Ecto neural progenitor cell (in vitro differentiated cells): ENCODE results near the gene CXorf38.

Source experiments
- DNase-seq: peaks from one replicate; pipeline ENCODE4 v3.0.0-alpha.2; 2018; ENCODE audit warnings: low spot score

The CXorf38 gene, protein sequence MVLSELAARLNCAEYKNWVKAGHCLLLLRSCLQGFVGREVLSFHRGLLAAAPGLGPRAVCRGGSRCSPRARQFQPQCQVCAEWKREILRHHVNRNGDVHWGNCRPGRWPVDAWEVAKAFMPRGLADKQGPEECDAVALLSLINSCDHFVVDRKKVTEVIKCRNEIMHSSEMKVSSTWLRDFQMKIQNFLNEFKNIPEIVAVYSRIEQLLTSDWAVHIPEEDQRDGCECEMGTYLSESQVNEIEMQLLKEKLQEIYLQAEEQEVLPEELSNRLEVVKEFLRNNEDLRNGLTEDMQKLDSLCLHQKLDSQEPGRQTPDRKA

DNA sequence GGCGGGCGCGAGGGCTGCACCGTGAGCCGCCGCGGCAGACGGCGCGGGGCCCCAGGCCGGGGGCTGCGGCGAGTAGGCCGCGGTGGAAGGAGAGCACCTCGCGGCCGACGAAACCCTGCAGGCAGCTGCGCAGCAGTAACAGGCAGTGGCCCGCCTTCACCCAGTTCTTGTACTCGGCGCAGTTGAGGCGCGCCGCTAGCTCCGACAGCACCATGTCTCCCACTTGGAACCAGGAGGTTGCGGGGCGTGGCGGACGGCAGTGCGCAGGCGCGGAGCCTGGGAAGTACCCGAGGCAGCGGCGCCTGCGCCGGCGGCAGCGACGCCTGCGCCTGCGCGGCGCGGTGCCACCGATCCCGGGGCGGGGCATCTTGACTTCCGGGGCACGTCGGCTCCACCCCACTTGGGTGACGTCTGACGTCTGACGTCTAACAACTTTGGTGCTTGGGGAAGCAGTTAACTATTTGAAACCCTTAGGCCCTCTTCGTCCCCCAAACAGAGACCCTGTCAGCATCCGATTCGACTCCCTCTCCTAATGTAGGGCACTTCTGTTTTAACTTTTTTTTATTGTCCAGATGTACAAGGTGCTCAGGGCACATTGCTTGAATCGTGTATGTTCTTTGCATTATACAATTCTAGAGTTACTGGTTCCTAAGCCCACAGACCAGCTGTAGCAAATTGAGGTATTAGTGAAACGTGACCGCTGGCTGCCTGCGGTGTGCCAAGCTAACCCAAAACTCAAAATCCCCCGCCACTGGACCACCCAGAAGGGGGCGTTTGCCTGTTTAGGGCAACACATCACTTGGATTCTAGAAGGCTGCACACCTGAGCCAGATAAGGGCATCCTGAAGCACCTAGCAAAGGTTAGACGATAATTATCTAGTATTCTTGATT, at the start of gene CXorf38:
TSS of gene CXorf38 (minus strand) at position 255 of the 891 bp plus-strand sequence. CDS start at position 214, 41 bp downstream.
- DNase-seq: peak; percentile 97

DNA sequence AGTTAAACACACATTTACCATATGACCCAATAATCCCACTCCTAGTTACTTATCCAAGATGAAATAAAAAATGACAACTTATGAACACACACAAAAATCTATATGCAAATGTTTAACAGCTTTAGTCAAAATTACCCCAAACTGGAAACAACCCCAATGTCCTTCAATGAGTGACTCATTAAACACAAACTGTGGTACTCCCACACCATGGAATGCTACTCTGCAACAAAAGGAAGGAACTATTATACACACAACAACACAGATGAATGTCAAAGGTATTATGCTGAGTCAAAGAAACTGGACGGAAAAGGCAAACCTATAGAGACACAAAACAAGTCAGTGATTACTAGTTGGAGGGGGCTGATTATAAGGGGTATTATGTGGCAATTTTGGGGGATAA, 47.4 kb upstream of the CXorf38 start:
- DNase-seq: no peak

DNA sequence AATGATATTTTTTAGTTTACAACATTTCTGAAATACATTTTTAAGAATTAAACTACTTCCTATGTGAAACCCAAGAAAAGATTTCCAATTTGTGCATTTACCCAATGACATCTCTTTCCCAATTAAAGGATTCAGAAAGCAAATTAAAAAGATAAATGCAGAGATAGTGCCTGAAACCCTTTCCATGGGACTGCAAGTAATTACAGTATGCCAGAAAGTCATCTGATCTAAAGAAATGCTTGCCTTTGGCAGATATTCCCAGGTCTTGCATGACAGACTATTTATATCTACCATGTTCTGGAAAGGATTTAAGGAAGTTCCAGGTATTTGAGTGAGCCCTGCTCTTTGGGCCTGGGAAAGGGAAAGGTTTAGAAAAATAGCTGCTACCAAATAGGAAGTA, 41.6 kb upstream of the CXorf38 start:
- no peak for DNase-seq

DNA sequence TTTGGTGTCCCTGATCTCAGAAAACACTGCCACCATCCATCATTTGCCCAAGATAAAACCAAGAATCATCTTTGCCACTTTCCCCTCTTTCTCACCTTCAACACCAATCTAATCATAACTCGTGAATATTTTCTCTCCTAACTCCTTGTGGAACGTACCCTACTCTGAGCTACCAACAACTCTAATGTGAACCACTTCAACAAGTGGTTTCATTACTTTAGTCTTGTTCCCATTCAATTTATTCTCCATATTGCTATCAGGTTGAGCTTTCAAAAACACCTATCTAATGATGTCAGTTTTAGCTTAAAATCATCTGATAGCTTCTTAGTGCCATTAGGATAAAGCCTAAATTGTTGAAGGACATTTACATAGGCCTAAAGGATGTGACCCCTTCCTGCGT, 39.8 kb upstream of the CXorf38 start:
- DNase-seq: no peak

DNA sequence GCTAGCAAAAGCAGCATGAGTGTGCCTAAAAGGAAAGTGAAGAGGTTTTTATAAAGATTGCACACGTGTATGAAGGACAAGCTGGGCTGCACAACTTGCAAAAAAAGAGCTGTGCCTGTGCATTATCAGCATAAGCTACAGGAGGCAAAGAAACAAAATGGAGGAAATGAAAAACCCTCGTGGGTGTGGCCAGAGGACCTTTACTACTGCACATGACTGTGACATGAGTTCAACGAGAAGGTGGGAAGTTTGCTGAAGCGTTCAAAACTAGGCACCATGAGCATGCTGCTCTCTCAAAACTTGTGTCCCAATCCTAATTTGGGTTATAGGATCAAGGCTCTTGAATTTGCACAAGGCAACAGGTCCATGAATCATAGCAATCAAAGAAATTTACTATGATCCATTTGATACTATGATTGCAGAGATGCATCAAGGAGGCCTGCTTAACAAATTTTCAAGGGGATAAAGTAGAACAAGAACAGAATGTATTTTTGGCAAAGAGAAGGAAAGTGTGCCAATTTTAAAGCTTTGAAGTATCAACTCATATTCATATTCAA, 38.1 kb upstream of the CXorf38 start:
- no peak for DNase-seq

DNA sequence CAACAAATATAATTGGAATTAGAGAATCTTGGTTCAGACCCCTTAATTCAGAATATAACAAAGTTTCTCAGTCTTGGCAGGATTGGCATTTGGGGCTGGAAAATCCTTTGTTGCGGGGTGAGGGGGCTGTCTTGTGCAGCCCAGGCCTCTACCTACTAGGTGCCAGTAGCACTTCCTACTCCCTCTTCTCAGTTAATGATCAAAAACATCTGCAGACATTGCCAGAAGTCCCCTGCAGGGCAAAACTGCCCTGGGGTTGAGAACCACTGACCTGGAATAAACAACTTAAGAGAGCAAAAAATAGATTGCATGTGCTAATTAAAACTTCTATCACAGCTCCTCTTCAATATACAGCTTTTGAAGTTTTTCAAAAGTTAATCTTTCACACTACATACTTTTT, 36.7 kb upstream of the CXorf38 start:
- DNase-seq: peak; percentile 52

DNA sequence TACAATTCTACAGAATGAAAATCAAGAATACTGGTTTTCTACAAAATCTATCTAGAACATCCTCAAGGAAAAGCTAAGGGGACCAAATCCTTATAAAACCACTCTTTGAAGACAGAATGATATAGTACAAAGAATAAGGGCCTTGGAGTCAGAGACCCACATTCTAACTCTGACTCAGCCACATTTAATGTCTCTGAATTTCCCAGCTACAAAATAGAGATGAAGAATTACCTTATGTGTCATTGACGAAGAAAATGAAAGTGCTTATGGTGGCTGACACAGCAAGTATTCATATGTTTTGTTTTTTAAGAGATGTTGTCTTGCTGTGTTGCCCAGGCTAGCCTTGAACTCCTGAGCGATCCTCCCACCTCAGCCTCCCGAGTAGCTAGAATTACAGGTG, 35.9 kb upstream of the CXorf38 start:
- no peak for DNase-seq

DNA sequence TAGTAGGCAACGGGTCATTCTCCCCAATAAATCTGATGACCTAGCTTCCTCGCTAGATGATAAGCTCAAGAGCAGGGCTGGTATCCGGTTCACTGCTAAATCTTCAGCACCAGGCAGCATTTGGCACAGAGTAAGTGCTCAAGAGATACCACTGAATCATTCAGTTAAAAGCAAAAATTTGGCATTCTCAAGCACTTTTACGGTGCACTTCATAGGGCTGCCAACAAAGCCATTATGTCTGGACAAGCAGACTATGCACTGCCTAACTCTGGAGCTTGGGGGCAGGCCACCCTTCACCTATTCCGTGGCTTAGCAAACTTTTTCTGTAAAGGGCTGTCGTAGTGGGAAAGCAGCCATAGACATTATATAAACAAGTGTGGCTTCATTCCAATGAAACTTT, 23.8 kb upstream of the CXorf38 start:
- DNase-seq: no peak

DNA sequence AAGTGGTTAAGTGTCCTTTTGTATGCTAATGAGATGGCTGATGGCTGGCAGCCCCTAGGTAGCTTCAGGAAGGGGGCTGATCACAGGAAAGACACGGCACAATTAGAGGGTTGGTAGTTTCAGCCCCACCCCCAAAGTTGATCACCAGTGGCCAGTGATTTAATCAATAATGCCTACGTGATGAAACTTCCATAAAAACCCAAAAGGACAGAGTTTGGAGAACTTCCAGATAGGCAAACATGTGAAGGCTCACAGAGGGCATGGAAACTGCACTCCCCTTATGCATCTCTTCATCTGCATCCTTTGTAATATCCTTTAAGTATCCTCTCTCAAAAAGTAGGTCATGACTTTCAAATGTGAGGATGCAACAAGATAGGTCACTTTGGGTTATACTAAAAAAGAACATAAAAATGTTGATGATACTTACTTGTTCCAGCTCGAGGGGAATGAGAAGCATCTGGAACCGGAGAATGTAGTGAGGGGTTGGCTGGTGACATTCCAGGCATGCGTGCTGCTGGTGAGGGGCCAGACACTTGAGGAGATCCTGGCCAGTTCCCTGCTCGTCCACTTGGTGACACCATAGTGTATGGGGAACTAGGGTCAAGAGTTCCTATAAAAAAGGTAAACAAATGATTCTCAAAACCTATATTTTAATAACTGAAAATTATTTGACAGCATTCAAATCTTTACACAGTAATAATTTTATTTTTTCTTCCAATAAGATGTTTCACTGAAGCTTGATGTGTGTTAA, 16.7 kb upstream of the CXorf38 start:
- DNase-seq: peak; percentile 62

DNA sequence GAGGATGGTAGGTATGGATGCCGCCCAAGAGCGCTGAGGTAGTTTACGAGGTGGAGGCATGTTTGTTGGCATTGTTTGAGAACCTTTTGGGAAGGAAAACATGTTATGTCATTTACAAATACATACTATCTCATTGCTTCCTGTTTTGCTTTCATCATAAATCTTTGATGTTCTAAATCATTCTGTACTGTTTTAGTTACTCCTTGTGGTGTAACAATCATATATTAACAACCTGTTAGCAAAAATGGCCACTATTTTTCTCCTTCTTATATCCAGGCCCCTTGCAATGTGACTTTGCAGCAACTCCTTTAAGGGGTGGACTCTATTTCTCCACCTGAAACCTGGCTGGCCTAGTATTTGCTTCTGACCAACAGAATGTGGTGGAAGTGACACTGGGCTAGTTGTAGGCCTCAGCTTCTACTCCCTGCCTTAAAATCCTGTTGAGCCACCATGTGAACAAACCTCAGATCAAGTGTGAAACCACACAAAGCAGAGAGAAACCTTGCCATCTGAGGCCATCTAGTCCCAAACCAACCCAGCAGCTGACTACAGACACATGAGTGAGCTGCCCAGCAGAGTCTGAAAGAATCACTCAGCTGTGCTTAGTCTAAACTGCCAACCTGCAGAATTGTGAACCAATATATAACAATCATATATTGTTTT, 15.8 kb upstream of the CXorf38 start:
- no peak for DNase-seq

DNA sequence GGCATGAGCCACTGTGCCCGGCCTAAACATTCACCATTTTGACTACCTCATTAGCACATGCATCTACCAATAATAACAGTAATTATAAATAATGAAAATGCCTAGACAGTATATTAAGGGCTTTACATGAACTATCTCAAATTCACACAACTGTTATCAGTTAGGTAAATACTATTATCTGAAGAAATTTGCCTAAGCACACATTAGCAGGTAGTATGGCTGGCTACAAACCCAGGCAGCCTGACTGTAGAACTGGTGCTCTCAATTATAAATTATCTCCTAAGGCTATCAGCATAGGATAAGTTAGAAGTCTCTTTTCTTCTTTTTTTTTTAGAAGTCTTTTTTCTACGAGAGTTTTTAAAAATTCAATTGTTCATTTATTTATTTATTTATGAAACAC, 14.1 kb upstream of the CXorf38 start:
- no peak for DNase-seq

DNA sequence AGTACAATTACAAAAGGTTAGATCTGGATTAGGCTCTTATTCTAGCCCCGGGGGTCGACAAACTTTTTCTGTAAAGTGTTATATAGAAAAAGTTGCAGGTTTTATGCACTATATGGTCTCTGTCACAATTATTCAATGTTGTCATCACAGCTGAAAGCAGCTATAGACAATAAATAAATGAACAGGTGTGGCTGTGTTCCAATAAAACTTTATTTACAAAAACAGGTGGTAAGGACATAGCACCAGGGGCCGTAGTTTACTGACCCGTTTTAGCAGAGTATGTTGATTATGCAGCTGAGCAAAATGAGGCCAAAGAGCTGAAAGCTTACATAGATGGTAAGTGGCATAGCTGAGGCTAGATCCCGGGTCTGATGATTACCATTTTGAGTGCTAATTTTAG, 13.0 kb upstream of the CXorf38 start:
- DNase-seq: no peak

DNA sequence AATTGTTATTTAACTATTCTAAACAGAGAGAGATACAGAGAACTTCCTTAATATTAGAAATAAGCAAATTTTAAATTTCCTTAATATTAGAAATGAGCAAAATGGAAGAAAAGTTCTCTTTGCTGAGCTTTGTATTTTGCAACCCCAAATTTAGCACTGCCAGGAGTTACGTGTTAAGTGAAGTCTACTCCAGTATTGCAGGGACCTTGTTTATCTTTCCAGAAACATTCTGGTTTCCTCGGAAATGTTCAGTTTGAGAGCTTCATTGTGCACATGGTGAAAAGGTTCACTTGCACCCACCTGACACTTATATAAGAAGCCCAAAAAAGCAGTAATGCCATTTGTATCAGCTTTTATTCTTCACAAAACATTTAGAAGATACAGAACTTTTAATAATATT, 6.2 kb upstream of the CXorf38 start:
- DNase-seq: no peak

DNA sequence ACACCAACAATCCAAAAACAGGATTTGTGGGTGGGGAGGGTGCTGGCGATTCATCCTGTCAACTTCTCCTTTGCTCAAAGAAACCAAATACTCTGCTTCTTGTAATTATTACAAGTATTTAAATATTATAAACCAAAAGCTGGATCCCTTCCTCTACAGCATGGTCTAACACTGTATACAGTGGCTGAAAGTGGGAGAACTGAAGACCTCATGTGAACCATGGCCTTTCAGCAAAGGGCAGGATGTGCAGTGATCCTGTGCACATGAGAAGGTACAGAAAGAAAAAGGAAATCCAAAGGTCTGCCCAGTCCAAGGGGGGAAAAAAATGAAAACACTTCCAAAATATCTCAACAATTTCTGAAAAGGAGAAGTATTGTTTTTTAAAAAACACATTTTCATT, 5.3 kb upstream of the CXorf38 start:
- DNase-seq: no peak

DNA sequence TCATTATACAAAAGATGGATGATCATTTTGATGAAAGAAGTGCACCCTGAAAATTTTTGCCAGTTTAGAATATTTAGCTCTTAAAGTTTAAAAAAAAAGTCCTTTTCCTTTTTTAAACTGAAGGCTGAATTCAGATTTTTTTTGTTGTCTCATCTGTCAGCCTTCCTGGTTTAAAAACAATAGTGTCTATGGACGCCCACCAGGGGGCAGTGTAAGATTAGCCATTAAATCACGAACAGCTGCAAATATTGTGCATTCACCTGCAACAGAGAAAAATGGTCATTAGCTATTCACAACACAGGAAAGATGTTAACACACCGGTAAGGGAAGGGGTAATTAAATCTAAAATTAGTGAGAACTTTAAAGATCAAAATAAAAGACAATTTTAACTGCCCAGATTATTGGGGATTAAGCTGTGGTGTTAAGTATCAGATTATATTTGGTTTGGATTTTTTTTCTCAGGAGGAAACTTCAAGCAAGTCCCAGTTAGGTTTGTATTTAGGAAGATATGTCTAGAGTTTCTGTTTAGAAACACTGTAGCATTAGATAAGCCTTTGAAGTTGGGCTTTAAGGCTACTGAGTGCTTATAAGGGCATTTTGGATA, 4.4 kb upstream of the CXorf38 start:
- DNase-seq: peak; percentile 73

DNA sequence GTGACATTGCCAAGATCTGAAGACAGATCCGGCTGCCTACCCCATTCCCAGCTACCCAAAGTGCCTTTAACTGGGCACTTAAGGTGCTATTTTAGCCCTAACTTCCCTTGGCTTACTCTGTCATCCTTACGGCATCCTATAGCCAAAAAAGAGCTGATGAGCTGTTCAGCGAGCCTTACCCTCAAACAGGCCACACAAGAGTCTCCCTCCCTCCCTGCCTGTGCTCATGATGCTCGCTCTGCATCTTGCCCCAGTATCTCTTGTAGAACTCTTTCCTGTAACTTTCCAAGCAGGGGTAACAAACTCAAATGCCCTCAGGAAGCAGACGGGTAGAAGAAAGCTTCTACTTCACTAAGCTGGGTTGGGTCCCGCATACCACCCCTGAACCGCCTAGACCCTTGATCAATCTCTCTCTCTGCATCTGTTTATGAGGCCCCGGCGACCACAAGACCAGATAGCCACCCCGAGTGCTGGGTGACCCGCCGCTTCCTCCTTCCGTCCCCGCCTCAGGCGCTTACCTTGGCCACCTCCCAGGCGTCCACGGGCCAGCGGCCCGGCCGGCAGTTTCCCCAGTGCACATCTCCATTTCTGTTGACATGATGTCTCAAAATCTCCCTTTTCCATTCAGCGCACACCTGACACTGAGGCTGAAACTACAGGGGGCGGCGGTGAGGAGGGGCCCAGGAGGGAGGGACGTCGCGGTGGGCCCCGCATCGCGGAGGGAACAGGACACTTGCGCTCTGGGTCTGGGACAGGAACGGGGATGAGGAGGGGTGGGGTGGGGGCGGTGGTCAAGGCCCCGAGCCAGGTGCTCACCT, 663 bp downstream of the CXorf38 start:
- DNase-seq: peak; percentile 58

DNA sequence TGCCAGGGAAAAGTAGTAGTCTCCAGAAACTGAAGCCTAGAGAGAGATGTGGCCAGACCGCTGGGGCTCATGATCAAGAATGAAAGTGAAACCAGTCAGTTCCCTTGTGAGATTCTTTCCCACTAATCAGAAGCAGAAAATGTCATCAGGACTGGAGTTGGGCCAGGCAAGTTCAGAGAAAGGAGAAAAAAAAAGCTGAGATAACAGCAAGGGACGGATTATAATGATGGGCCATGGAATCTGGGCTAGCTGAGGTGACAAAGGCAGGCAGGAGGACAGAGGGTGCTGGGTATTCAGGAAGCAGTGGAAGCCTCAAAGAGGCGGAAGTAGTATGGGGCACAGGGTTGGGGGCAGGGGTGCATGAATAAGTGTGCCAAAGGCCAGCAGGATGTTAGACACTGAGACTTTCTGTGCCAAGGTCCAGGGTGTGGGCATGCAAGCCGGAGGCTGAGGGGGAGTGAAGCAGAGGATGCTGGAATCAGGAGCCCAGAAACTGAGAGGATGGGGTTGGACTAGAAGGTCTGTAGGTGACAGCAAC, 2.5 kb downstream of the CXorf38 start:
- DNase-seq: no peak

DNA sequence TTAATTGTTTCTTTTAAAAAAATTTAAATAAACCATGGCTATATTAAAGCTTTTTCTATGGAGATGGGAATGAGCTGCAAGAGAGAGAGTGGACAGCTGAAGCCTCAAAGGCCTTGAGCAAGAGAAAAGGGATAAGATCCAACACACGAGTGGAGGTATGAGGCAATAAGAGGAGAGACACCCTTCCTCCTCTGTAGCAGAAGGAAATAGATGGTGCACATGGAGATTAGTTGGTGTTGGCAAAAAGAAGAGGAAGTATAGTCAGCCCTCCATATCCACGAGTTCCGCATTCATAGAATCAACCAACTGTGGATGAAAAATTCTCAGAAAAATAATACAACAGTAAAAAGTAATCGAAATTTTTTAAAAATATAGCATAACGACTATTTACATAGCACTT, 3.2 kb downstream of the CXorf38 start:
- no peak for DNase-seq

DNA sequence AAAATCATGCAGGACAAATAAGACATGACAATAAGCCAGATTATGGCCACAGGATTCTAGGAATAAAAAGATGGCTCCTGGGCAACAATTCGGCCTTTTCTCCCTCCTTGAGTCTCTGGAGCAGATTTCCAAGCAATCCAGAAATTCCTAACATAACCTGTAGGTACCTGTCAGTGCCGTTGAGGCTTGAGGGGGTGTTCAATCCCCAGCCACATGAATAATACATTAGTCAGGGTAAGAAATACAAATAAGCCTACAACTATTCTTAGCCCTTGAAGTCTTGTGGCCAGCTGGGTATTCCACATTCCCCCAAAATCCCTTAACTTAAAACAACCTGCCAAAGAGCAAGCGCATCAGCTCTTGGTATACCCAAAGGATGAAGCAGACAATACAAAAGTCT, 9.7 kb downstream of the CXorf38 start:
- no peak for DNase-seq

DNA sequence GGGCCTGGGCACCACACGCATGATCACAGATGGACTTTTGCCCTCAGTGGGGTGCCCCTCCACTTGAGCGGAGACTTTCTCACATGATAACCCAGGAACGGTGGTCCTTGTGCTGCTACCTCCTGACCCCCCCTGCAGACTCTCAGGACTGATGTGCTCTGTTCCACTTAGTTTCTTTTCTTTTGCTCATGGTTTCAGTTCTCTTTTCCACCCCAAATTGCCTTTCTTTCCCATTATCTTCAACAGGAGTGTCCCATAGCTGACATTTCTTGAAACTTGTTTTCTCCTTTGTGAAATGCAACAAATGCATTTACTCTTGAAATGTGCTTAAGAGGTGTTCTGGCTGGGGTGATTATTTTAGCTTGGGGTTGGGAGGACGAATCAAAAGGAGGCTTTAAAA, 15.2 kb downstream of the CXorf38 start:
- DNase-seq: no peak
